ENCODE measurements around the gene RABEP1. TPM values are rescaled to one million over a fixed set of nuclear protein-coding genes. Genes with fewer than 3 reads are reported as not detected.
"Not testable (repeated sequence)": the region's sequence is repeated elsewhere in the genome, so short reads cannot be mapped to it uniquely, and the experiment has no call there.

Gene RABEP1
- total RNA-seq (47.6 TPM), polyA plus RNA-seq (ENCODE audit: insufficient read depth, low read depth, low replicate concordance) (21.1 TPM)
- long read RNA-seq, donor 1, full-length matches to known transcripts: 2 of 19 reads
- long read RNA-seq, donor 1, partial matches to known transcripts: 17 of 19 reads
- long read RNA-seq, donor 1, other reads (novel, unspliced or antisense): 0 of 19 reads
- long read RNA-seq, donor 2, full-length matches to known transcripts: 1 of 21 reads
- long read RNA-seq, donor 2, partial matches to known transcripts: 20 of 21 reads
- long read RNA-seq, donor 2, other reads (novel, unspliced or antisense): 0 of 21 reads
- long read RNA-seq, donor 3, full-length matches to known transcripts: 6 of 32 reads
- long read RNA-seq, donor 3, partial matches to known transcripts: 19 of 32 reads
- long read RNA-seq, donor 3, other reads (novel, unspliced or antisense): 7 of 32 reads
- long read RNA-seq, donor 4, full-length matches to known transcripts: 4 of 24 reads
- long read RNA-seq, donor 4, partial matches to known transcripts: 12 of 24 reads
- long read RNA-seq, donor 4, other reads (novel, unspliced or antisense): 8 of 24 reads
- long read RNA-seq, donor 5: 0 reads
- long read RNA-seq, donor 6, full-length matches to known transcripts: 3 of 47 reads
- long read RNA-seq, donor 6, partial matches to known transcripts: 28 of 47 reads
- long read RNA-seq, donor 6, other reads (novel, unspliced or antisense): 16 of 47 reads
- long read RNA-seq, donor 7, full-length matches to known transcripts: 22 of 39 reads
- long read RNA-seq, donor 7, partial matches to known transcripts: 10 of 39 reads
- long read RNA-seq, donor 7, other reads (novel, unspliced or antisense): 7 of 39 reads
- long read RNA-seq, donor 8, partial matches to known transcripts: 44 of 59 reads
- long read RNA-seq, donor 8, other reads (novel, unspliced or antisense): 15 of 59 reads
- long read RNA-seq, donor 9, full-length matches to known transcripts: 1 of 8 reads
- long read RNA-seq, donor 9, partial matches to known transcripts: 7 of 8 reads
- long read RNA-seq, donor 9, other reads (novel, unspliced or antisense): 0 of 8 reads
- long read RNA-seq, donor 10, full-length matches to known transcripts: 6 of 36 reads
- long read RNA-seq, donor 10, partial matches to known transcripts: 24 of 36 reads
- long read RNA-seq, donor 10, other reads (novel, unspliced or antisense): 6 of 36 reads

GRCh38 chr17:5281814-5282641 lies at the start of gene RABEP1:
Gene RABEP1 (plus strand): TSS chr17:5282284. CDS start chr17:5282487, 203 bp downstream.
- peaks cover 0 to 2% (median 0%) of the 10 kb centered on the region in 3 donors for H3K4me1 ChIP-seq (ENCODE audit: control insufficient read depth in 2 of 3, insufficient read depth in 2 of 3, low read depth in 1 of 3, low read length in 3 of 3)
- FAIRE-seq (no peak), DNase-seq (peak; percentile 93 to 97 (median 95))
- H3K4me3 ChIP-seq (ENCODE audit: low read length in 3 of 3): peak within 1 kb of the TSS; percentile 70 to 76 (median 73)
- H3K9ac ChIP-seq (ENCODE audit: low read length in 3 of 3): peak within 1 kb of the TSS; percentile 52 to 55 (median 52)
- peak; percentile 9 for TF ChIP-seq CTCF (IDR thresholded peaks at IDR 0.05; ENCODE audit: borderline replicate concordance, extremely low read depth, insufficient read depth)
- intact Hi-C loops (cut with DNase I): no loop called here
- H3K36me3 ChIP-seq (ENCODE audit: control insufficient read depth in 2 of 3, insufficient read depth in 3 of 3, low read length in 3 of 3): no peaks in the 10 kb centered on the region
- peak within 1 kb of the TSS; percentile 65 to 74 for H3K27ac ChIP-seq (ENCODE audit: low read depth in 2 of 2, low read length in 2 of 2)
- H3K9me3 ChIP-seq (ENCODE audit: control insufficient read depth in 2 of 3, insufficient read depth in 1 of 3, low read length in 3 of 3): no peaks in the 10 kb centered on the region
- H3K27me3 ChIP-seq (ENCODE audit: control insufficient read depth, insufficient read depth, low read length): no peaks in the 10 kb centered on the region

- H3K4me3 ChIP-seq (ENCODE audit: low read length in 3 of 3); FAIRE-seq; intact Hi-C loops (cut with DNase I): not testable (repeated sequence)
Observed at GRCh38 chr17:5233492-5233891, 48.6 kb upstream of the RABEP1 start.

DNA sequence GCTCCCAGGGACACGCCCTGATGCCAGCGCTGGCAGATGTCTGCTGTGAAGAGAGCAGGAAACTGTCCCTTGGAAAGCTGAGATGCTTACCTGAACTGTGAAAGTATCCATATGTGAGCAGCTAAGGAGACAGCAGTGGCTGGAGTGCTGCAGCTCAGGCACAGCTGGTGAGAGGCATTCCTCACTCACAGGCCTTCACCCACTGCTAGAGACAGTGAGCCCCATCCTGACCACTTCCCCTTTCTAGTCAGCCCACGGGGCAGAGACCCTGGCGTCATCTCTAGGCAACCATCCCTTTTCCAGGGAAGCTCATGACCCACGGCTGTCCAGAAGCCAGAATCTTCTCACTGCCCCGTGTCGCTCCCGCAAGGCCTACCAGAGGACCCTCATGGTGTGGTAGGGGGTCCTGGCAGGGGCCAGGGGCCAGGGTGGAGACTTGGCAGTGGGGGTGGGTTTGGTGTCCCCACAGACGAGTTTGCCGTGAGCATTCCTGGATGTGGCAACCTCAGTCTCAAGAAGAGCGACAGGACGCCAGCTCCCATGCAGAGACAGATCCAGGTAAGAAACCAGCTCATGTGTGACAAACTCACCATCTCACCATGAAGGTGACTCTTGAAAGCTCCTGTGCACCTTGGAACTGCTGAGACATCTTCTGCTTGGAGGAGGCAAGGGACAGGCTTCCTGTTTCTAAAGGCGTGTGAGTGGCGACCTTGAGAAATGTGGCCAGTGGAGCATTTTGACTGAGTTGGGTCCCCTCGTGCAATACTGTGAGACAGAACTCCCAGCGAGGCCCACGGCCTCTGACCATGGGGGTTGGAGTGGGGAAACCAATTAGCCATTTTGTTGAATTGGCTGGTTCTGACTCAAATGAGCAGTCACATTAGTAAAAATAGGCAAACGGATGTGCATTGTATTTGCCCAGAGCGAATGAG lies 47.2 kb upstream of the RABEP1 start, which contains the start of gene SCIMP:
Gene SCIMP, minus strand, starts transcription at position 216 of the 932 bp plus-strand sequence. Its CDS starts 105 bp downstream, at position 111.
- no peak for FAIRE-seq
- intact Hi-C loops (cut with DNase I): no loop called here
- H3K4me1 ChIP-seq (ENCODE audit: control insufficient read depth in 2 of 3, insufficient read depth in 2 of 3, low read depth in 1 of 3, low read length in 3 of 3): no peaks in the 10 kb centered on the region
- DNase-seq: no peak
- no peak within 1 kb of the TSS for H3K27ac ChIP-seq (ENCODE audit: low read depth in 2 of 2, low read length in 2 of 2)
- TF ChIP-seq CTCF (IDR thresholded peaks at IDR 0.05; ENCODE audit: borderline replicate concordance, extremely low read depth, insufficient read depth): no peak
- H3K36me3 ChIP-seq (ENCODE audit: control insufficient read depth in 2 of 3, insufficient read depth in 3 of 3, low read length in 3 of 3): no peaks in the 10 kb centered on the region
- no peaks in the 10 kb centered on the region for H3K9me3 ChIP-seq (ENCODE audit: control insufficient read depth in 2 of 3, insufficient read depth in 1 of 3, low read length in 3 of 3)
- no peaks in the 10 kb centered on the region for H3K27me3 ChIP-seq (ENCODE audit: control insufficient read depth, insufficient read depth, low read length)
- H3K4me3 ChIP-seq (ENCODE audit: low read length in 3 of 3): no peak within 1 kb of the TSS
- no peak within 1 kb of the TSS for H3K9ac ChIP-seq (ENCODE audit: low read length in 3 of 3)

More at GRCh38 chr17:5233492-5233891, 48.6 kb upstream of the RABEP1 start:
- not testable (repeated sequence) for H3K9ac ChIP-seq (ENCODE audit: low read length in 3 of 3); H3K9me3 ChIP-seq (ENCODE audit: control insufficient read depth in 2 of 3, insufficient read depth in 1 of 3, low read length in 3 of 3); H3K36me3 ChIP-seq (ENCODE audit: control insufficient read depth in 2 of 3, insufficient read depth in 3 of 3, low read length in 3 of 3); H3K4me1 ChIP-seq (ENCODE audit: control insufficient read depth in 2 of 3, insufficient read depth in 2 of 3, low read depth in 1 of 3, low read length in 3 of 3); H3K27me3 ChIP-seq (ENCODE audit: control insufficient read depth, insufficient read depth, low read length); H3K27ac ChIP-seq (ENCODE audit: low read depth in 2 of 2, low read length in 2 of 2); DNase-seq
